Pancreas (tissue), 10 donors: Measurements from ENCODE around the gene TMX1. TPM values are rescaled to one million over a fixed set of nuclear protein-coding genes. Genes with fewer than 3 reads are reported as not detected.

Experiments
- ATAC-seq, 4 donors: fragments of 200-7000 bp; cut with Tn5 transposase; one replicate each; pipeline versions ENCODE4 v1.8.0 to v1.9.1; 2020; ENCODE audit warnings: mild to moderate bottlenecking in 4 of 4, moderate library complexity in 4 of 4
- DNase-seq, 6 donors: peaks; one replicate each; pipeline ENCODE4 v3.0.0-alpha.2; 2020
- FAIRE-seq: peaks from 2 replicates; lab custom pipeline; 2012; peaks lifted over from hg19 to GRCh38; lab: Jason Lieb, UNC
- H3K27ac ChIP-seq, 4 donors: fragments of 200-600 bp; sonication (generic); 1 replicate in 3 of 4; 2 replicates in 1 of 4; pipeline versions ENCODE4 v1.5.0 to v1.8.0; 2020
- H3K27me3 ChIP-seq, 4 donors: fragments of 200-600 bp; one replicate each; pipeline ENCODE4 v1.8.0; 2021
- H3K36me3 ChIP-seq, 3 donors: fragments of 200-600 bp; sonication (generic) in 1 of 3; one replicate each; pipeline versions ENCODE4 v1.5.0 to v1.8.0; 2020 to 2021
- H3K4me1 ChIP-seq, 3 donors: fragments of 200-600 bp; one replicate each; pipeline ENCODE4 v1.8.0; 2021
- H3K4me3 ChIP-seq, 4 donors: fragments of 200-600 bp; sonication (generic) in 2 of 4; one replicate each; pipeline versions ENCODE4 v1.5.0 to v1.8.0; 2020 to 2021
- H3K9me3 ChIP-seq, 4 donors: fragments of 200-600 bp; one replicate each; pipeline ENCODE4 v1.8.0; 2021
- CTCF ChIP-seq, 4 donors: fragments of 200-600 bp; sonication (generic) in 3 of 4; IDR thresholded peaks; one replicate each; pipeline versions ENCODE4 v1.5.0 to v1.8.0; 2021; ENCODE audit warnings: antibody characterized with exemption in 4 of 4
- WGBS, 2 donors: extraction: QIAGEN DNeasy Blood & Tissue Kit; methylation state at CpG; one replicate each; pipeline ENCODE4 v1.1.7; 2013; 5-methylcytosine and 5-hydroxymethylcytosine counted together
- intact Hi-C, 3 donors: fragments of 100-400 bp; cut with DNase I; formaldehyde crosslinking; loops; one replicate each; pipeline versions ENCODE4 v1.11.1 to v1.14.2; 2022
- polyA plus RNA-seq, 2 donors: library from polyadenylated mRNA; stranded (reverse); fragments of 200-250 nt; gene quantifications; one replicate each; pipeline ENCODE4 v1.2.3, GENCODE V29; 2013
- total RNA-seq, 6 donors: library from RNA; stranded (reverse); fragmentation: NEBNext Ultra II Directional in 4 of 6; extraction: Animal tissue kit (Norgen Biotek cat#: 25700) in 4 of 6; gene quantifications; one replicate each; pipeline versions ENCODE4 v1.2.1 to v1.2.4, GENCODE V29; 2021 to 2023
- donor health status: healthy with polysubstance abuse.
- donor health status: DM: no; HTN: no; CAD: no; lungs with moderate emphysema.
- donor health status: DM: no; HTN: no; CAD: no.
- donor health status: control.
- donor health status: control.
- donor health status: Bipolar disorder and iron deficiency.
- donor health status: DM: yes; HTN: yes; CAD: no.
- donor health status: DM: no; HTN: no; CAD: no.
- donor health status: DM: no; HTN: no; CAD: no.
- donor health status: DM: yes; HTN: yes; CAD: no.

TMX1 gene
- total and polyA plus RNA-seq, 8 donors: 3.0 to 22.5 (median 13.2) TPM

- Histone ChIP-seq H3K27me3 (no peaks in the 10 kb centered on the region), H3K9me3 (no peaks in the 10 kb centered on the region), H3K36me3 (no peaks in the 10 kb centered on the region), H3K4me1 (no peaks in the 10 kb centered on the region), H3K4me3 (no peak overlapping the region), H3K27ac (no peak overlapping the region)
- no peak for DNase-seq
- no peak for FAIRE-seq
- ATAC-seq: no peak
- 59 to 67% methylated on average over 6 of the region's 6 CpGs for WGBS, 2 donors
- intact Hi-C loops: no loop called here
- TF ChIP-seq CTCF (IDR thresholded peaks at IDR 0.05): no peak
Observed at GRCh38 chr14:51294951-51295525, 55.0 kb downstream of the TMX1 start.

DNA sequence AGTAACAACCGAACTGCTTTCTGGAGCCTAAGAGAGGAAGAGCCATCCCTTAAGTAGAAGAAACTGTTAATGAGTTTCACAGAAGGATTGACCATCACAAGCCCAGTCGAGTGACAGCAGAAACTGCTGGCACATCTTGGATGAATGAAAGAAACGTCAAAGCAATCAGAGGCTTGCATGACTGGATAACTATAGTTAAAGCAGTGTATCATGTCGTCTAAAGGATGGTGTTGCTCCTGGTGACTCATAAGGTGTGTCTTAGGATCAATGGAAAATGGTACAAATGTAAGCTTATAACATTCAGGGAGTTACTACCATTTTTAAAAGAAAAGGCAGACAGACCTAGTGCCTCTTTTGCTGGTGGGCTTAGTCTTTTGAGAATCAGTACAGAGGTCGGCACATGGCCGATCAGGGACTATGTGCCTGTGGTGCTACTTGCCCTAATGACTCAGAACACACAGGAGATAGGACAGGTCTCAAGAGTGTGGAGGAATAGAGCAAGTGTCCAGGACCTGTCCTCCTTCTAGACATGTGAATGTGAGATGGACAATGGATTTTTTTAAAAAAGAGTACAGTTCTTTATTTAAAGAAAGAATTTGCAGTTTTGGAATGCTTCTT lies 55.7 kb downstream of the TMX1 start:
- 62 to 77% methylated on average over 6 of the region's 6 CpGs for WGBS, 2 donors
- Histone ChIP-seq H3K4me1 (no peaks in the 10 kb centered on the region), H3K4me3 (no peak overlapping the region), H3K27me3 (no peaks in the 10 kb centered on the region), H3K36me3 (no peaks in the 10 kb centered on the region), H3K27ac (no peak overlapping the region), H3K9me3 (no peaks in the 10 kb centered on the region)
- ATAC-seq (no peak), FAIRE-seq (no peak), DNase-seq (no peak)
- no peak for TF ChIP-seq CTCF (IDR thresholded peaks at IDR 0.05)
- intact Hi-C loops: no loop called here

GRCh38 chr14:51297066-51297465 lies 57.0 kb downstream of the TMX1 start:
- FAIRE-seq (no peak), ATAC-seq (no peak), DNase-seq (no peak)
- TF ChIP-seq CTCF (IDR thresholded peaks at IDR 0.05): no peak
- H3K4me3 ChIP-seq: no peak overlapping the region
- no peaks in the 10 kb centered on the region for H3K9me3 ChIP-seq
- no peak overlapping the region for H3K27ac ChIP-seq
- H3K27me3 ChIP-seq: no peaks in the 10 kb centered on the region
- H3K4me1 ChIP-seq: no peaks in the 10 kb centered on the region
- H3K36me3 ChIP-seq: no peaks in the 10 kb centered on the region
- intact Hi-C loops: no loop called here
- WGBS, 2 donors: 82 to 86% methylated on average over 3 of the region's 3 CpGs

GRCh38 chr14:51298895-51299294 lies 58.8 kb downstream of the TMX1 start:
- FAIRE-seq (no peak), DNase-seq (no peak), ATAC-seq (no peak)
- H3K27ac ChIP-seq: no peak overlapping the region
- no peaks in the 10 kb centered on the region for H3K36me3 ChIP-seq
- no peaks in the 10 kb centered on the region for H3K27me3 ChIP-seq
- no peak for TF ChIP-seq CTCF (IDR thresholded peaks at IDR 0.05)
- intact Hi-C loops: no loop called here
- no peaks in the 10 kb centered on the region for H3K4me1 ChIP-seq
- H3K9me3 ChIP-seq: no peaks in the 10 kb centered on the region
- H3K4me3 ChIP-seq: no peak overlapping the region
- 34 to 56% methylated on average over 1 of the region's 1 CpG for WGBS, 2 donors

DNA sequence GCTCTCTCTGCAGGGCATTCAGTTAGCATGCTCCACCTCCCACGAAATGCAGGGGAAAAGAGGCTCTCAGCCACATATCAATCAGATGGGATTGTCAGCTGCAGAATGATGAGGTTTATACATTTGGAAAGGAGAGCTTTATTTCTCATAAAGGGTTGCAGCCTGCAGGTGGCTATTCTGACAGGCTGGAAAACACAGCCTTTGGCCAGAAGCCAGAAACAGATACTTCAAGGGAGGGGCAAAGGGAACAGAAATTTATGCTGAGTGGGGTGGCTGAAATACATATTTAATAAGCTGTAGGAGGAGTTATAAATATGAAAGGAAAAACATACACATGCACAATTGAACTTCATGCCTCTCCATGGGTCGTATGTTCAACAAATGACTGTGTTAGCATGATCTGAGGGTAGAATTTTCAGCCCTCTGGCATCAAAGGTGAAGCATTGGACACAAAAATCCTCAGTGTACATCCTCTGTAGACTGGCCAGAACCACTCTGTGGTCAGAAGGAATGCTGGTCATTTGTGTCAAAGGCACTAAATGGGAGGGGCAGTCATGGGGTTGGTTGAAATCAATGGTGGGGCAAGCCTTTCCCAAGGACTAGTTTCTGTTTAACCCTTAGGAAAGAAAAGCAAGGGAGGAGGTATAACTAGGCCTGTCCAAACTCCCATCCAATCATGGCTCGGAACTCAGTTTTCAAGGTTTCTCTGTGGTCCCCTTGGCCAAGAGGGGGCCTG lies 62.4 kb downstream of the TMX1 start:
- ATAC-seq: peak in 1 of 4 donors; percentile 22

More for the DNA sequence above, 62.4 kb downstream of the TMX1 start:
- H3K4me1 ChIP-seq: no peaks in the 10 kb centered on the region
- DNase-seq (no peak), FAIRE-seq (no peak)
- TF ChIP-seq CTCF (IDR thresholded peaks at IDR 0.05): no peak
- 73 to 78% methylated on average over 3 of the region's 3 CpGs for WGBS, 2 donors
- H3K4me3 ChIP-seq: no peak overlapping the region
- intact Hi-C loops: no loop called here
- no peaks in the 10 kb centered on the region for H3K36me3 ChIP-seq
- no peaks in the 10 kb centered on the region for H3K27me3 ChIP-seq
- no peaks in the 10 kb centered on the region for H3K9me3 ChIP-seq
- no peak overlapping the region for H3K27ac ChIP-seq
